NCI-H2081 (cell line): Measurements from ENCODE around the gene KDM2B.

Experiments
- DNase-seq, 2 experiments: peaks; one replicate each; lab custom pipeline; 2025; lab: John Stamatoyannopoulos, UW

The KDM2B gene

GRCh38 chr12:121461048-121461447 is 119.8 kb downstream of the KDM2B start:
- DNase-seq, result no peak

DNA sequence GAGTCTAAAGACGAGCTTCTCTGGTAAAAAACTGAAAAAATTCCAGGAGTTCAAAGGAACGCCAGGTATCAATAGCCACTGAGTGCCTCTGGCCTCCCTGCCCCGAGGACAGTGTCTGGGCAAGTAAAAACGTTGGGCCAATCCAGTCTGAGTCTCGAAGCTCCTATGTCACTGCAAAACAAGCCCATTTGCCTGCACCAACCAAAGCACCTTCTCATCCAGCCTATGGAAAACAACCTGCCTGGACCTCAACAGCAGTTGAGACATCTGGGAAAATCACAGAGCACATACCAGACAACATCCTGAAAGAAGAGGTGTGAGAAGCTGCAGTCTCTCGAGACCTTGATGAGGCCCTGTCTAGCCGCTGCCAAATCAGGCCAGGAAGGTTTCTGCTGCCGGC is 124.3 kb downstream of the KDM2B start:
- DNase-seq, result no peak

GRCh38 chr12:121455766-121456420 is 124.9 kb downstream of the KDM2B start:
- DNase-seq, result no peak

- DNase-seq, result no peak
Observed at GRCh38 chr12:121454921-121455320, 125.9 kb downstream of the KDM2B start.

GRCh38 chr12:121453629-121454028 is 127.2 kb downstream of the KDM2B start:
- DNase-seq, result no peak

- DNase-seq, result no peak
Observed at GRCh38 chr12:121452985-121453360, 127.8 kb downstream of the KDM2B start.

DNA sequence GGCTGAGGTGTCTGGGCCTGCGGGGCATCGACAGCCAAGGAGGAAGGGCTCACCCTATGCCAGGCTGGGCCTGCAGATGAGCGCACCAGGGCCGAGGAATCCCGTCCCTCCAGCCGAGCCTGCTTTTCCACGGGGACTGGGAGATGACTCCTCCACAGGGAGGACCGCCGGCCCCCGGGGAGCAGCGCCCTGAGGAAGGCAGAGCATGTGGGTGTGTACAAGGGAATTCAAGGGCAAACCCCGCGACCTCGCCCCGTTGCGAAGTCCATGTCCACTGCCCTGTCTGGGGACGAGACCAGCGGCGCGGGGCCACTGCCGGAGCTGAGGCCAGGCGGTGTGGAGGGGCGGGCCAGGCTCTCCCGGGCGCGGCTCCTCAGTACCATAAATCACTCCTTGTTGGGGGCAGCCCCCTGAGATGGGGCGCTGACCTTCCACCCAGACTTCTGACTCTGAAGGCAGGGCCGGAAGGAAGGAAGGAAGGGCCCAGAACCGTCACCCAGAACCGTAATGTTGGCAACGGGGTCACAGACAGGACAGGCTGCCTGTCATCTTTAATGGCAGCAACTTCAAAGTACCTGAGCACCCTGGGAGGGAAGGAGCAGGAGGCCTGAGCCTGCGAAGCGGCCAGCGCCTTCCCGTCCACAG is 128.4 kb downstream of the KDM2B start:
- DNase-seq, result no peak

GRCh38 chr12:121451961-121452339 is 128.9 kb downstream of the KDM2B start:
- DNase-seq, result no peak

- no peak for DNase-seq
Observed at GRCh38 chr12:121448771-121449315, 132.0 kb downstream of the KDM2B start.

GRCh38 chr12:121446750-121447149 is 134.1 kb downstream of the KDM2B start:
- no peak for DNase-seq

GRCh38 chr12:121444842-121445202 is 136.0 kb downstream of the KDM2B start:
- DNase-seq, result no peak

DNA sequence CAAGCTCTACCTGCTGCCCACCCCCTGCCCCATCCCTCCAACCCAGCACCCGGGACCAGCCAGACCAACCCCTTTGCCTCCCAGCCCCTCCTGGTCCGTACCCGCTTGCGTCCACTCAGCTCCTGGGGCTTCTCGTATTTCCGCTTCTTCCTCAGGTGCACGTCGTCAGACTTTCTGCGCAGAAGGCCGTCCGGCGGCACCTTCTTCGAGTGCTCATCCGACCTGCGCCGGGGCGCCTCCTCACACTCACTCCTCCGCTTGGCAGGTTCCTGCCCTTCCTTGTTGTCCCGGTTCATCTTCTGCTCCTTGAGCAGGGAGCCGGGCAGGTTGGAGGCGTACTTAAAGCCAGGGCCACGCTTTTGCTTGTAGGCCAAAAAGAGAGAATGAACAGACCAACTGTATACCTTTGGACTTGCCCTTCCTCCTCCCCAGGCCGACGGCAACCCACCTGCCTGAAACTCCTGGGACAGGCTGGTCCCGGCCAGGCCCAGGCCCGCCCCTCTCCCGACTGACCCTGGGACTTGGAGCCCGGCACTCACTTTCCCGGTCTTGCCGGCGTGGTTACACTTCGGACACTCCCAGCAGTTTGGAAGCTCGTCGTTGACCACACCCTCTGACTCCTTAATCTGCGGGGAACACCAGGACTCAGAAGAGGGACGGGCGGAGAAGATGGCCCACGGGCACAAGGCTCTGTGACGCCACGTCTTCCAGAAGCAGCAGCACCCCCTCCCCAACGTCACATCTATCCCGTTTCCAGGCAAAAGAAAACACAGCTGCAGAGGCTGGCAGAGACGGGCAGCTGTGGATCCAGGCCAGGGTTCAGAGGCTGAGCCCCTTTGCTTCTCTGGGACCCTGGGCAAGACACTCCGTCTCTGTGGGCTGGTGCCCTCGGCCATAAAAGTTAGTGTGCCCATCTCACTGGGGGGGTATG is 136.6 kb downstream of the KDM2B start:
- no peak for DNase-seq

DNA sequence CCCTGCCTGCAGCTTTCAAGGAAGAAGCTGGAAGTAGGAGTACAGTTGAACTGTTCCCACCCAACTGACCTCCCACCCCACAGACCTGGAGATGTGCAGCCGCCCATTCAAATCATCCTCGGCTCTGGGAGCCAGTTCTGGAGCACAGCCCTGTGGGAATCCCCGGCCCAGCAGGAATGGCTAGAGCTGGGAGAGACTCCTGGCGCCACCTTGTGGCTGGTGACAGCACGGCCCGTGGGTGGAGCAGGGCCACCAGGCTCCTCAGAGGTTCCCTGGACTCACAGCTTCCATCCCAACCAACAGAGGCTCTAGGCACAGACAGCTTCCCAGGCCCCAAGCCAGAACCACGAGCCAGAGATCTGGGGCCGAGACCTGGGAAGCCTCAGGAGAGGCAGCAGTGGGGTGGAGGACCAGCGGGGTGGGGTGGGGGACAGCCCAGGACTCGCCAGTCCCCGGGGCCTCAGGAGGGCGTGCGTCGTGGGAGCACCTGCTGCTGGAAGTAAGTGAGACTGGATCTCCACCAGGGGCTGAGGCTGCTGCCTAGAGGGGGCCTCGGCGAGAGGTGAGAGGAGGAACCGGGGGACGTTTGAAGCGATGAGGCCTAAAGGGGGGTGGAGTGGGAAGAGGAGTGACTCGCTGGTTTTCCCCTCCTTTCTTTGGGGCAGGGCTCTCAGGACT is 137.5 kb downstream of the KDM2B start:
- DNase-seq, result peak; percentile 63 to 79

- no peak for DNase-seq
Observed at GRCh38 chr12:121442028-121442948, 138.5 kb downstream of the KDM2B start.

DNA sequence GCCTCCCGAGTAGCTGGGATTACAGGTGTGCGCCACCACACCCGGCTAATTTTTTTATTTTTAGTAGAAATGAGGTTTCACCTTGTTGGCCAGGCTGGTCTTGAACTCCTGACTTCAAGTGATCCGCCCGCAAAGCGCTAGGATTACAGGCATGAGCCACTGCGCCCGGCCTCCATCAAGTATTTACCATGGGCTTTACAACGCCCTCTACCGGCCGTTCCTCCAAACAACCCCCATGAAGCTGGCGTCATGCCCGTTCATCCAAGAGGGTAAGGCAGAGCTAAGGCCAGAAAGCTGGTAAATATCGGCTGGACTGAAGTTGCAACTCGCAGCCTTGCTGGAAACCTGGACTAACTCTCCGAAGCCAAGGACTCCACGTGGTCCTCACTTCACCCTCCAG is 139.3 kb downstream of the KDM2B start:
- DNase-seq, result peak in 1 of 2 experiments; percentile 3

GRCh38 chr12:121440768-121441167 is 140.1 kb downstream of the KDM2B start:
- no peak for DNase-seq

GRCh38 chr12:121439715-121440114 is 141.1 kb downstream of the KDM2B start:
- DNase-seq, result no peak

DNA sequence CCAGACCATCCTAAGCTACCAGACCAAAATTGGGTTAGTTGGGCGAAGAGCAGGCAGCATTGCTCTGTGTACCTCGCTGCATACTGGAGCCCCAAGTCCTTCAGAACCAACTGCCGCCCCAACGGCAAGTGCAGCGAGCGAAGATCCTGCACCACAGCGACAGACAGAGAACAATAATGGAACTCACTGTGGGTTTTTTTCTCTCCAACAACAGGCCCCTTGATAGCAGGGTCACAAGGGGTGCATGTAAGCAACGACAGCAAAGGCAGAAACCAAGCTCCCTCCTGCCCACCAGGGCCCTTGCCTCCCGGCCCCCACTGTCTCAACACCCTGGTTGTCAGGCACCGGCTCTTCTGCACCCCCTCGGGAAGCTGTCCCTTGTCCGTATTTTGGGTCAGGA is 141.9 kb downstream of the KDM2B start:
- DNase-seq, result no peak

GRCh38 chr12:121436706-121437105 is 144.1 kb downstream of the KDM2B start:
- DNase-seq, result no peak

GRCh38 chr12:121432740-121433480 is 147.9 kb downstream of the KDM2B start:
- DNase-seq, result no peak
